ENCODE data around the gene CR2.
A peak's percentile ranks its signal among the peaks of the same experiment; 100 is the strongest.
"Not testable (repeated sequence)": the region's sequence is repeated elsewhere in the genome, so short reads cannot be mapped to it uniquely, and the experiment has no call there.

CR2 gene

DNA sequence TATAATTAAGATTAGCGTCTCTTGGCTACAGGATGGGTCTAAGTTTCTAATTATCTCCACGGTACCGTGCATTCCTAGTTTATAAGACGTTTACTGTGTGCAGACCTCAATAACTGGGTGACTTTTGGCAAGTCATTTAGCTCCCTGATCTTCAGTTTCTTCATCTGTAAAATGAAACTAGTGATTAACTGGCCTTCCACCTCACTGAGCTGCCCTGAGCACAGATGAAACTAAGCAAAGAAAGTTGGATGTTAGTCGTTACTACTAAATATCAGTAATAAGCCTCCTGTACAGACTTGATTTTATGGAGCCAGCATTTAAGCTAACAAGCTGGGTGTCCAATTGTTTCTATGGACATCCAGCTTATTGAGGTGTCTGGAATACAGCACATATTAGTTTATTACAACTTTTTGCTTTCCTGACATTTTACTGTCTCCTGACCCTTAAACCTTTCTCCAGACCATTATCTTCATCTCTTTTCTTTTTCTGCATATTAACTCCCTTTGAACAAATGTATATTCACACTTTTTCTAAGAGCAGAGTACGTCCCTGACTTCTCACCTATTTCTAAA, 1.1 kb downstream of the CR2 start:
- DNase-seq: no peak

GRCh38 chr1:207458414-207458813, 4.3 kb downstream of the CR2 start:
- no peak for DNase-seq

DNA sequence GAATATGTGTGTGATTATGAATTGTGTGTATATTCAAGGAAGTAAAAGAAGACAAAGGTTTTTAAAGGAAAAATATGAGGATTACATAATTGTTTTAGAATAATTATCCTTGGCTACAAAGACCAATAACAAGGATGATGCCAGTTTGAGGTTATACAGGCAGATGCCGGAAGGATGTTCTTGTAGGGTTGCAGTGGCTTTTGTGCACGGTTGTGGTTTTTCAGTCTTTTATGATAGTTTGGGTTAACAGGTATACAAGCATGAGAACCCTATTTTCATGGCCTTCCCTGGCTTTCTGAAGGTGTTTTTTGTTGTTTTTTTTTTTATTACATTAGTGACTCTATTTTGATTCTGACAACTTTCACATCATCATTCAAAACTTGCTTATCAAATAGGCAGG, 4.9 kb downstream of the CR2 start:
- DNase-seq: no peak

DNA sequence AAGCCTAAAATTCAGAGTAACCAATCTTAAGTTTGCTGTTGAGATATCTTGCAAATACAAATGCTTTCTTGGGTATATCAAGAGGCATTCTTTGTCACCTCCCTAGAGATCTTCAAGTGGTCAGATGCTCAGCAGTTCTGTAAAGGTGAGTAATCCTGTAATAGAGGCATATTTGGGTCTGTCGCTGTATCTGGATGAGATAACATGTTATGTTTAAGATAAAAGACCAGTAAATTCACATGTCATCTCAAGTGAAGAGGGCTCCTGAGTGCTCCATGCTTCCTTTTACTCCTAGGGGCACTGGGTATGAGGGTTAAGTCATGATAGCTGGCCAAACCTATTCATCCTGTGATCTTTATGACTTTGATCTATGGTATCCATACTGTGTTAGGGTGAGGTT, 7.5 kb downstream of the CR2 start:
- DNase-seq: no peak

GRCh38 chr1:207462535-207462934, 8.4 kb downstream of the CR2 start:
- no peak for DNase-seq

GRCh38 chr1:207463021-207463420, 8.9 kb downstream of the CR2 start:
- DNase-seq: no peak

GRCh38 chr1:207463571-207463970, 9.4 kb downstream of the CR2 start:
- no peak for DNase-seq

- DNase-seq: no peak
These were observed 16.8 kb downstream of the CR2 start for GRCh38 chr1:207470927-207471326.

GRCh38 chr1:207474210-207474609, 20.1 kb downstream of the CR2 start:
- DNase-seq: no peak

DNA sequence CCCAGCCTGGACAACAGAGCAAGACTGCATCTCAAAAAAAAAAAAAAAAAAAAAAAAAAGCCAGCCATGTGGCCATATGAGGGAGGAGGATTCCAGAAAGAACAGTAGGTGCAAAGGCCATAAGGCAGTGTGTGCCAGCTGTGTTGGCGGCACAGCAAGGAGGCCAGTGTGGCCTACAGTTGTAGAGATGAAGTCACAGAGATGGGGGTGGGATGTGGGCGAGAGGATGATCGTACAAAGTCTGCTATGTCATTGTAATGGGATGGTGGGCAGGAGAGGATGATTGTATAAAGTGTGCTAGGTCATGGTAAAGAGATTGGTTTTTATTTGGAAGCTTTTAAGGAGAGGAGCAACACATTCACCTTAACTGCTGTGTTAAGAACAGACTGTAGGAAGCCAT, 32.1 kb downstream of the CR2 start:
- no peak for DNase-seq

- DNase-seq: no peak
These were observed 33.5 kb downstream of the CR2 start for GRCh38 chr1:207487636-207488035.

DNA sequence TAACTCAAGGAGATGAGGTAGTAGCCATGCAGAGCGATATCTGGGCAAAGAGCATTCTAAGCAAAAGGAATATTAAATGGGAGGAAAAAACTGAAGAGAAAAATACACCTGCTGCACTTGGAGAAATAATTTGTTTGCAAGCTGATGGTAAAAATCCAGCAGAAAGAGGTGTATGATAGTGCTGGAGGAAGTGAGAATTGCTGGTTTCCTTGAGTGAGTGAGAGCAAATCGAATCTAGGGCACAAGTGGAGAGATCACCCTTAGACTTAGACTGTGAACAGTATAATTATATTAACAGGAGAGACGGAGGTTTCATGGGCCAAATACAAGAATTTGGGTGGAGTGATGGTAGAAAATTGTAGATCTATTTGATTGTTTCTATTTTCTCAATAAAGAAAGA, 39.1 kb downstream of the CR2 start:
- no peak for DNase-seq

GRCh38 chr1:207494171-207494570, 40.0 kb downstream of the CR2 start:
- DNase-seq: no peak

DNA sequence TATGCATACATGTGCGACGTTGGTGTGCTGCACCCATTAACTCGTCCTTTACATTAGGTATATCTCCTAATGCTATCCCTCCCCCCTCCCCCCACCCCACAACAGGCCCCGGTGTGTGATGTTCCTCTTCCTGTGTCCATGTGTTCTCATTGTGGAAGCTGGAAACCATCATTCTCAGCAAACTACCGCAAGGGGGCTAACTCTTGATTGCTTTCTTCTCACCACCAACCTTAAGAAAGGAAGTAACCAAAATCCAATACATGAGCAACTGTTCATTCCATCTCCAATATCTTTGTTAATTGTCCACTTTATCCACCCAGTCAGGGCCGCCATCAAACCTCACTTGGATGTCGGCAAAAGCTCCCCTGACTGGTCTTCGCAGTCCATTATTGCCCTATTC, 41.2 kb downstream of the CR2 start:
- not testable (repeated sequence) for DNase-seq

DNA sequence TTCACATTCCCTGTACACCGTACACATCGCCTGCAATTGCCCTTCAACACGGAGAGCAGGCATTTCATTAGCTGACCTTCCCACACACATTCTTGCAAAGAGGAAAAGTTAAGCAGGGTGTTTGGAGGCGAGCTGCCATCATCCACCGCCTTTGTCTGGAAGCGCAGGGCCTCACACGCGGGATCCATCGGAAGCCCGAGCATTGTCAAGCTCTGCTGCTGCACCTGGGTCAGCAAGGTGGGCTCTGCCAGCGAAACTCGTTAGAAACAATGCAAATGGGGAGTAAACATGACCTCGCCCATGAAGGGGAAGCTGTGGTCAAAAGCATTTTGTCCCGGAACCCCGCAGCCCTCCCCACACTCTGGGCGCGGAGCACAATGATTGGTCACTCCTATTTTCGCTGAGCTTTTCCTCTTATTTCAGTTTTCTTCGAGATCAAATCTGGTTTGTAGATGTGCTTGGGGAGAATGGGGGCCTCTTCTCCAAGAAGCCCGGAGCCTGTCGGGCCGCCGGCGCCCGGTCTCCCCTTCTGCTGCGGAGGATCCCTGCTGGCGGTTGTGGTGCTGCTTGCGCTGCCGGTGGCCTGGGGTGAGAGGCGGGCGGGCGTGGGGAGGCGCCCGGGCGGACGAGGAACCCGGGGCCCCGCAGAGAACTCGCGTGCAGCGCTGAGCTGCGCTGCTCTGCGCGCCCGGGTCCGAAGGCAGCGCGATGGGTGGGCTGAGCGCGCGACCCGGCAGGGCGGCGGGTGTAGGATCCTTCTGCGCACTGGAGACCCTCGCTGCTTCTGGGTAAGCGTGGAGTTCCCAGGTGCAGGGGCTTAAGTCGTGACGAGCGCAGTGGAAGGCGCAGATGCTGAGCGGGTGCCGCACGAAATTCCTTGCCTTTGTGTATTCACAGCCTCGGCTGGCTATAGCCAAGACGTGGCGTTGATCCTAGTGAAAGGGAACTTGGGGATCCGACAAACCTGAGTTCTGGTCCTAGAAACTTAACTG, 42.0 kb downstream of the CR2 start, which contains the start of gene CR1:
Gene CR1, plus strand, starts transcription at position 357 of the 992 bp plus-strand sequence. Its CDS starts 111 bp downstream, at position 468.
- no peak for DNase-seq

- DNase-seq: no peak
These were observed 43.8 kb downstream of the CR2 start for GRCh38 chr1:207497941-207498340.

- peak; percentile 2 for DNase-seq
These were observed 45.4 kb downstream of the CR2 start for GRCh38 chr1:207499573-207499972.

DNA sequence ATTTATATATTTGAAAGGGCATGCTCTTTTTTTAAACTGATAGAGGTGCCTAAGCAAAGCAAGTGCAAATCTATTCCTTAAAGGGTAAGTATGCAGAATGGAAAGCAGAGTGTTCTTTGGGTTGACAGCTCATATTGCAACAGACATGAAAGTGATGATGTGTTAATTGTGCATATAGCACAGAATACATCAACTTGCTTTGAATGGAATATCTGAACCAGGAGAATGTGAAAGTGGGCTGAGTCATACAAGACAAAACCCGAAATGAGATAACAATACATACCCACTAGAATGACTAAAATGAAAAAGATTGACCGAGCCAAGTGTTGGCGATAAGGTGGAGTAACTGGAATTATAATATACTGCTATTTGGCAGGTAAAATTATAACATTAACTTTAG, 46.2 kb downstream of the CR2 start:
- no peak for DNase-seq

- no peak for DNase-seq
These were observed 46.9 kb downstream of the CR2 start for GRCh38 chr1:207501071-207501470.

DNA sequence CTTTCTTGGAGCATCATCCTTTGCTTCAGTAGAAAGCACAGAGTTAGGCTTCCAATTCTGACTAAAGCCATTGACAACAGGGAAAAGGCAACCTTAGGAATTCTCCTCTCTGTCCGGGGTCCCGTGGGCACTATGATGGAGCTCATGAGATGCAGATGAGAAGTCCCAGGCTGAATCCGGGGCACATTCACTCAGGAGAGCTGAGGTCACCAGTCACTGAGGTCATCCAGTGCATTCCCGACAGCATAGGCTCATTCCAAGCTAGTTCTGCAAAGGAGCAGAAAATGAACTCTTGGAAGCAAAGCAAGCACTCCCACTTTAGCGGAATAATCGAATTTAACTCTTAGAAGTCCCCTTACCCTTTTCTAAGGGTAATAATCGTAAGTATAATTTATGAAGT, 48.6 kb downstream of the CR2 start:
- no peak for DNase-seq

DNA sequence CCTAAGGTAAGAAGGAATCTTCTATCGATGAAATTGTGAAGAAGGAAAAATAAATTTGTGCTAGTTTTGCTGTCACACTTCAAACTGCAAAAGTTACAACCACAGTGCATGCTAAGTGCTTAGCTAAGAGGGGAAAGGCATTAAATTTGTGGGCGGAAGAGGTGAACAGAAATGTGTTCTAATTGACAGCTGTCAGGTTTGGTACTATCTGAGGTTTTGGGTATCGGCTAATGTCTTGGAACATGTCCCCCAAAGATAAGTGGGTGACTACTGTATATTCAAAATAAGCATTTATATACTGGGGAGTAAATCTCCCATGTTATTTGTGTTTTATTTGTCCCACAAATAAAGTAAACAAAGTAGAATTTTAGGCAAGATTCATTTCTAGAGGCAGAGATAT, 49.8 kb downstream of the CR2 start:
- DNase-seq: no peak

DNA sequence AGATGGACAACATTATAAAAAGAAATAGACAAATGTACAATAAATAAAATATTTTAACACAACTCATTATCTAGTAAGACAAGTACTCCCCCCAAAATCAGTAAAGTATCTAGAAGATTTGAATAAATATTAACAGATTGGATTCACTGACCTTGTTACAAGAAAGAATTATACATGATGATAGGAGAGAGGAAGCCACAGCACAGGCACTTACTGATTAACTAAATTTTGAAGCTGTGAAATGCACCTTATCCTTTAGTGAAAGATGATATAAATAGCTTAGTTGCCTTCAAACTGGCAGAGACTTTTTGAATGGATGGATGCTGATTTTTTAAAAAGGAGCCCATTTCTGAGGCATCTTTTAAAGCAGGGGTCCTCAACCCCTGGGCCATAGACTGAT, 50.3 kb downstream of the CR2 start:
- DNase-seq: no peak

DNA sequence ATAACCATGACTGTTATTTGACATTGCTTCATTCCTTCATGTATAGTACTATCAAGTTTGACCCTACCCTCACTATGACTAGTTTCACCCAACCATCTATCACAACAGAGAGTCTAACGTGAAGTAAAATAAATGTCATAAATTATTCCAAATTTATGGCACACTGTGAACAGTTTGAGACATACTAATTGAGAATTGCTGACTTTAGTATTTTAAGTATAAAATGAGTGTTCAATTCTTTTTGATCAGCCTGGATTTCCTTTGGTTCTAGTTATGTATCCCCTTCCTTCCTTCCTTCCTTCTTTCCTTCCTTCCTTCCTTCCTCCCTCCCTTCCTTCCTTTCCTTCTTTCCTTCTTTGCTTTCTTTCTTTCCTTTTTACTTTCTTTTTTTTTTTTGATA, 56.3 kb downstream of the CR2 start:
- DNase-seq: no peak

GRCh38 chr1:207514890-207515289, 60.8 kb downstream of the CR2 start:
- no peak for DNase-seq
